GM12892 (cell line): Measurements from ENCODE around the gene SENP1.

Experiments
- DNase-seq: peaks from one replicate; pipeline ENCODE4 v3.0.0; 2011; ENCODE audit not compliant: insufficient read length
- FAIRE-seq: peaks from 2 replicates; lab custom pipeline; 2011; peaks lifted over from hg19 to GRCh38; lab: Jason Lieb, UNC
- POLR2A ChIP-seq: IDR thresholded peaks from 2 replicates; pipeline ENCODE4 v1.6.1; 2011; ENCODE audit warnings: low read depth, low read length, control low read depth
- POLR2AphosphoS5 ChIP-seq: IDR thresholded peaks from 2 replicates; pipeline ENCODE4 v1.6.1; 2011; ENCODE audit warnings: low read depth, low read length, control low read depth
- TAF1 ChIP-seq: IDR thresholded peaks from 2 replicates; pipeline ENCODE4 v1.6.1; 2011; ENCODE audit warnings: low read depth, mild to moderate bottlenecking, control low read depth, low read length, borderline replicate concordance

SENP1 gene

GRCh38 chr12:48005750-48006021, 100.2 kb downstream of the SENP1 start:
- no peak for TF ChIP-seq POLR2AphosphoS5
- TF ChIP-seq POLR2A, result no peak
- TF ChIP-seq TAF1, result no peak
- DNase-seq (no peak), FAIRE-seq (no peak)

- DNase-seq (no peak), FAIRE-seq (no peak)
- TF ChIP-seq TAF1 (no peak), POLR2AphosphoS5 (no peak), POLR2A (no peak)
These were observed 100.7 kb downstream of the SENP1 start for GRCh38 chr12:48005001-48005749.

GRCh38 chr12:48004053-48004941, 101.6 kb downstream of the SENP1 start, which contains the start of gene COL2A1:
Gene COL2A1, minus strand, starts transcription at chr12:48004476. Its CDS starts 155 bp downstream, at chr12:48004321.
- FAIRE-seq, result no peak
- peak; percentile 38 for DNase-seq
- no peak for TF ChIP-seq POLR2AphosphoS5
- TF ChIP-seq TAF1, result no peak
- no peak for TF ChIP-seq POLR2A

GRCh38 chr12:48003226-48004052, 102.4 kb downstream of the SENP1 start:
- FAIRE-seq (peak; percentile 17), DNase-seq (peak; percentile 23)
- TF ChIP-seq POLR2A (no peak), TAF1 (no peak), POLR2AphosphoS5 (no peak)

GRCh38 chr12:48002773-48003218, 103.1 kb downstream of the SENP1 start:
- peak; percentile 21 for DNase-seq
- no peak for TF ChIP-seq POLR2AphosphoS5
- TF ChIP-seq POLR2A, result no peak
- no peak for TF ChIP-seq TAF1

GRCh38 chr12:48002414-48002730, 103.5 kb downstream of the SENP1 start:
- DNase-seq, result no peak
- FAIRE-seq, result no peak
- TF ChIP-seq POLR2AphosphoS5, result no peak
- no peak for TF ChIP-seq POLR2A
- TF ChIP-seq TAF1, result no peak

More at GRCh38 chr12:48002773-48003218, 103.1 kb downstream of the SENP1 start:
- no peak for FAIRE-seq

- DNase-seq (peak; percentile 33), FAIRE-seq (no peak)
- TF ChIP-seq TAF1 (no peak), POLR2A (no peak), POLR2AphosphoS5 (no peak)
These were observed 104.1 kb downstream of the SENP1 start for GRCh38 chr12:48001505-48002413.

GRCh38 chr12:48000878-48001504, 104.9 kb downstream of the SENP1 start:
- DNase-seq (no peak), FAIRE-seq (no peak)
- no peak for TF ChIP-seq TAF1
- TF ChIP-seq POLR2A, result no peak
- no peak for TF ChIP-seq POLR2AphosphoS5

GRCh38 chr12:47999816-48000215, 106.1 kb downstream of the SENP1 start:
- FAIRE-seq (no peak), DNase-seq (no peak)
- TF ChIP-seq POLR2AphosphoS5 (no peak), POLR2A (no peak)

- DNase-seq (no peak), FAIRE-seq (no peak)
- no peak for TF ChIP-seq POLR2A
- no peak for TF ChIP-seq POLR2AphosphoS5
- TF ChIP-seq TAF1, result no peak
These were observed 108.6 kb downstream of the SENP1 start for GRCh38 chr12:47997321-47997720.

- DNase-seq, result no peak
- TF ChIP-seq TAF1, result no peak
- TF ChIP-seq POLR2A, result no peak
These were observed 109.9 kb downstream of the SENP1 start for GRCh38 chr12:47995981-47996401.

More at GRCh38 chr12:47995981-47996401, 109.9 kb downstream of the SENP1 start:
- no peak for FAIRE-seq
